ENCODE data around the gene COLEC12. TPM values are rescaled to one million over a fixed set of nuclear protein-coding genes. Genes with fewer than 3 reads are reported as not detected.

The COLEC12 gene
- polyA plus RNA-seq, 1 donor (not counting 4 experiments of a cell fraction or from before 2014, with no cell fraction given): not detected

DNA sequence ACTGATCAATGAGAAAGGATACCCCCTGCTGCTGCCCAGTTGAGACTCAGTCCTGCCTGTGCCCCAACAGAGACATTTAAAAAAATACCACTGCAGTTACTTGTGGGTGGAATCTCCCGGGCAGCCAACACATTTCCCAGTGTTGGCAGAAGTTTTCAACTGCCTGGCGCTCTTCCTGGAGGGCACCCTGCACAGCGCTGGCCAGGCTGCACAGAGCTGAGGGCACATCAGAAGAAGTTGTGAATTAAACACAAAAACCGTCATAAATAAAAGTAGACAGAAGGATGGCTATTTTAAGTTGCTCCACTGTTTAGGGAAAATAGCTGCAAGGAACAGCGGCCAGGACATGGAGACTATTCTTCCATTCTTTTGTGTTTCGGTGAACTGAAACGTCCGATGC, 122.4 kb downstream of the COLEC12 start:
- Histone ChIP-seq H3K4me2 (ENCODE audit: control insufficient read depth, extremely low read depth, insufficient read depth, low read depth, low read length) (no peak overlapping the region), H2AFZ (ENCODE audit: control insufficient read depth, low read length) (no peak overlapping the region), H3K79me2 (ENCODE audit: control insufficient read depth, insufficient read depth, low read length) (no peaks in the 10 kb centered on the region), H3K9ac (ENCODE audit: control insufficient read depth, extremely low read depth, insufficient read depth, low read length) (no peak overlapping the region), H3K36me3 (ENCODE audit: control insufficient read depth in 2 of 2, extremely low read depth in 1 of 2, insufficient read depth in 2 of 2, low read length in 2 of 2) (no peaks in the 10 kb centered on the region), H4K20me1 (ENCODE audit: control insufficient read depth, extremely low read depth, insufficient read depth, low read length) (no peaks in the 10 kb centered on the region), H3K27ac (ENCODE audit: control insufficient read depth, insufficient read depth, low read length) (no peak overlapping the region), H3K4me1 (ENCODE audit: control insufficient read depth, extremely low read depth, insufficient read depth, low read length) (no peaks in the 10 kb centered on the region), H3K27me3 (ENCODE audit: control insufficient read depth, extremely low read depth, insufficient read depth, low read length) (no peaks in the 10 kb centered on the region), H3K4me3 (ENCODE audit: control insufficient read depth in 2 of 3, extremely low read depth in 1 of 3, insufficient read depth in 2 of 3, low read depth in 1 of 3, low read length in 3 of 3) (no peak overlapping the region), H3K9me1 (ENCODE audit: control insufficient read depth, extremely low read depth, insufficient read depth, low read length) (no peaks in the 10 kb centered on the region), H3K9me3 (ENCODE audit: control insufficient read depth, low read depth, low read length) (no peaks in the 10 kb centered on the region)
- dilution Hi-C loops (cut with MboI; ENCODE audit: extremely low pct_ligation_motif_present, low sequenced_read_pairs): no loop called here
- FAIRE-seq (no peak), DNase-seq (ENCODE audit: low read depth, low spot score) (no peak)
- no peak for TF ChIP-seq EZH2 (IDR thresholded peaks at IDR 0.05; ENCODE audit: low read length)
- TF ChIP-seq, protein P1, sequence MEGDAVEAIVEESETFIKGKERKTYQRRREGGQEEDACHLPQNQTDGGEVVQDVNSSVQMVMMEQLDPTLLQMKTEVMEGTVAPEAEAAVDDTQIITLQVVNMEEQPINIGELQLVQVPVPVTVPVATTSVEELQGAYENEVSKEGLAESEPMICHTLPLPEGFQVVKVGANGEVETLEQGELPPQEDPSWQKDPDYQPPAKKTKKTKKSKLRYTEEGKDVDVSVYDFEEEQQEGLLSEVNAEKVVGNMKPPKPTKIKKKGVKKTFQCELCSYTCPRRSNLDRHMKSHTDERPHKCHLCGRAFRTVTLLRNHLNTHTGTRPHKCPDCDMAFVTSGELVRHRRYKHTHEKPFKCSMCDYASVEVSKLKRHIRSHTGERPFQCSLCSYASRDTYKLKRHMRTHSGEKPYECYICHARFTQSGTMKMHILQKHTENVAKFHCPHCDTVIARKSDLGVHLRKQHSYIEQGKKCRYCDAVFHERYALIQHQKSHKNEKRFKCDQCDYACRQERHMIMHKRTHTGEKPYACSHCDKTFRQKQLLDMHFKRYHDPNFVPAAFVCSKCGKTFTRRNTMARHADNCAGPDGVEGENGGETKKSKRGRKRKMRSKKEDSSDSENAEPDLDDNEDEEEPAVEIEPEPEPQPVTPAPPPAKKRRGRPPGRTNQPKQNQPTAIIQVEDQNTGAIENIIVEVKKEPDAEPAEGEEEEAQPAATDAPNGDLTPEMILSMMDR (optimal IDR thresholded peaks at IDR 0.05 in 1 of 3, IDR thresholded peaks at IDR 0.05 in 1 of 3, conservative IDR thresholded peaks at IDR 0.05 in 1 of 3; ENCODE audit: extremely low read depth in 1 of 3, insufficient read depth in 2 of 3, low read length in 3 of 3): no peak

DNA sequence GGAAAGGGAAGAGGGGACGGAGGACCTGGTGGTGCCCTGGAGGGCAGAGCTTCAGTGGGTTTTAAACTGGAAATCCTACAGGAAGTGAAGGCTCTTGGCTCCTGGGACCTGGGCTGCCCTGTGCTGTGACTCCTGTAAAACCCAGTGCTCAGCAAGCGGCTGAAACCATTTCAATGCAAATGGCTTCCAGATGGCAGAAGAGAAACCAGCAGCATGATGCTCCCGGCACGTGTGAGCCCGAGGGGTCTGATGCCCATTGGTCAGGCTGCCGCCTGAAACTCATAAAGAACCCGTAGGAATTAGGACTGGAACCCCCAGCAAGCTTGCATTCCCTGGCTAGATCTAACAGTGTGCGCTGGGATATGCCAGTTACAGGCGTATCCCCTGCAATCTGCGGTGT, 123.4 kb downstream of the COLEC12 start:
- TF ChIP-seq EZH2 (IDR thresholded peaks at IDR 0.05; ENCODE audit: low read length): no peak
- TF ChIP-seq, protein P1 (optimal IDR thresholded peaks at IDR 0.05 in 1 of 3, IDR thresholded peaks at IDR 0.05 in 1 of 3, conservative IDR thresholded peaks at IDR 0.05 in 1 of 3; ENCODE audit: extremely low read depth in 1 of 3, insufficient read depth in 2 of 3, low read length in 3 of 3): no peak
- H3K4me3 ChIP-seq (ENCODE audit: control insufficient read depth in 2 of 3, extremely low read depth in 1 of 3, insufficient read depth in 2 of 3, low read depth in 1 of 3, low read length in 3 of 3): no peak overlapping the region
- FAIRE-seq (no peak), DNase-seq (ENCODE audit: low read depth, low spot score) (no peak)
- no peaks in the 10 kb centered on the region for H4K20me1 ChIP-seq (ENCODE audit: control insufficient read depth, extremely low read depth, insufficient read depth, low read length)
- H2AFZ ChIP-seq (ENCODE audit: control insufficient read depth, low read length): no peak overlapping the region
- H3K9me3 ChIP-seq (ENCODE audit: control insufficient read depth, low read depth, low read length): no peaks in the 10 kb centered on the region
- H3K9ac ChIP-seq (ENCODE audit: control insufficient read depth, extremely low read depth, insufficient read depth, low read length): no peak overlapping the region
- dilution Hi-C loops (cut with MboI; ENCODE audit: extremely low pct_ligation_motif_present, low sequenced_read_pairs): no loop called here
- no peaks in the 10 kb centered on the region for H3K36me3 ChIP-seq (ENCODE audit: control insufficient read depth in 2 of 2, extremely low read depth in 1 of 2, insufficient read depth in 2 of 2, low read length in 2 of 2)
- H3K9me1 ChIP-seq (ENCODE audit: control insufficient read depth, extremely low read depth, insufficient read depth, low read length): no peaks in the 10 kb centered on the region
- no peaks in the 10 kb centered on the region for H3K27me3 ChIP-seq (ENCODE audit: control insufficient read depth, extremely low read depth, insufficient read depth, low read length)
- H3K4me1 ChIP-seq (ENCODE audit: control insufficient read depth, extremely low read depth, insufficient read depth, low read length): no peaks in the 10 kb centered on the region
- H3K4me2 ChIP-seq (ENCODE audit: control insufficient read depth, extremely low read depth, insufficient read depth, low read depth, low read length): no peak overlapping the region
- H3K27ac ChIP-seq (ENCODE audit: control insufficient read depth, insufficient read depth, low read length): no peak overlapping the region
- H3K79me2 ChIP-seq (ENCODE audit: control insufficient read depth, insufficient read depth, low read length): no peaks in the 10 kb centered on the region

All from keratinocyte (primary cell).